ENCODE data around the gene SNX15.
"Not testable (repeated sequence)": the region's sequence is repeated elsewhere in the genome, so short reads cannot be mapped to it uniquely, and the experiment has no call there.

SNX15 gene, protein sequence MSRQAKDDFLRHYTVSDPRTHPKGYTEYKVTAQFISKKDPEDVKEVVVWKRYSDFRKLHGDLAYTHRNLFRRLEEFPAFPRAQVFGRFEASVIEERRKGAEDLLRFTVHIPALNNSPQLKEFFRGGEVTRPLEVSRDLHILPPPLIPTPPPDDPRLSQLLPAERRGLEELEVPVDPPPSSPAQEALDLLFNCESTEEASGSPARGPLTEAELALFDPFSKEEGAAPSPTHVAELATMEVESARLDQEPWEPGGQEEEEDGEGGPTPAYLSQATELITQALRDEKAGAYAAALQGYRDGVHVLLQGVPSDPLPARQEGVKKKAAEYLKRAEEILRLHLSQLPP

DNA sequence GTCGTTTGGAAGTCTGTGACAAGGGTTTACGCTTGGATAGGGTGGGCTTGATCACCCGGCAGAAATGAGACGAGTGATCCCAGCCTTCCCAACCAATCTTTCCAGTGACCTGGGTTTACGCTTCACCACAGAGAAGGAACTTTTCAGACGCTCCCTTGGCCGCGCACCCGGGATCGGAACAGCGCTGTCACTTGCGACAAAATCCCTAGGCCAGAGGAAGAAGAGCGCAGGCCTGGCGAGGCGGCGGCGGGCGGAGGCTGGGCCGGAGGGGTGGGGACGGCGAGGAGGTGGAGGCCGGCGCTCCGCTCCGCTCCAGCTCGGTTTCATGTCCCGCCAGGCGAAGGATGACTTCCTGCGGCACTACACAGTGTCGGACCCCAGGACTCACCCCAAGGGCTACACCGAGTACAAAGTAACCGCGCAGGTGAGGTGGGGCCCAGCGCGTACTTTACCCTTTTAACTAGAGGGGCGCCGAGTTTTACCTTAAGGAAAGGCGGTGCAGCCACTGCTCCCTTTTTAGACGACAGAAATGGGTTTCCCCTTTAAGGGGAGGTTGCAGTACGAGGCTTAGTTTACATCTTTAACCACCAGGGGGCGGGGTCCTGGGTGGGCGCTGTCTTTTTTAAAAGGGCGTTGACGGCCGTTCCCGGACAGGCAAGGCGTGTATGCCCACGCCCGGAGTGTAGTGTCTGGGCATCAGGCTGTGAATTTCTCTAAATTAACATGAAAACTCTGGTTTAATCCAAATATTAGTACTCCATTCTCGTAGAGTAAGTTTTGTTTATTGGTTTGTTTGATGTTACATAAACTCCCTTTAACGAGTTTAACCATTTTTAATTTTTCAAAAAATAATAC lies at the start of gene SNX15:
TSS of gene SNX15 (plus strand) at position 227 of the 855 bp plus-strand sequence. CDS start at position 326, 99 bp downstream.
- peak; percentile 95 for DNase-seq (ENCODE audit: low spot score)

DNA sequence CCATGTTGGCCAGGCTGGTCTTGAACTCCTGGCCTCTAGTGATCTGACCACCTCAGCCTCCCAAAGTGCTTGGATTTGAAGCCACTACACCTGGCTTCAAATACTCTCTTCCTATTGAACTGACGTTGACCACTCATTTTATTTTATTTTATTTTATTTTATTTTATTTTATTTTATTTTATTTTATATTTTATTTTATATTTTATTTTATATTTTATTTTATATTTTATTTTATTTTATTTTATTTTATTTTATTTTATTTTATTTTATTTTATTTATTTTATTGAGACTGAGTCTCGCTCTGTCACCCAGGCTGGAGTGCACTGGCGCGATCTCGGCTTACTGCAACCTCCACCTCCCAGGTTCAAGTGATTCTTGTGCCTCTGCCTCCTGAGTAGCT lies 43.9 kb upstream of the SNX15 start:
- DNase-seq (ENCODE audit: low spot score): not testable (repeated sequence)

DNA sequence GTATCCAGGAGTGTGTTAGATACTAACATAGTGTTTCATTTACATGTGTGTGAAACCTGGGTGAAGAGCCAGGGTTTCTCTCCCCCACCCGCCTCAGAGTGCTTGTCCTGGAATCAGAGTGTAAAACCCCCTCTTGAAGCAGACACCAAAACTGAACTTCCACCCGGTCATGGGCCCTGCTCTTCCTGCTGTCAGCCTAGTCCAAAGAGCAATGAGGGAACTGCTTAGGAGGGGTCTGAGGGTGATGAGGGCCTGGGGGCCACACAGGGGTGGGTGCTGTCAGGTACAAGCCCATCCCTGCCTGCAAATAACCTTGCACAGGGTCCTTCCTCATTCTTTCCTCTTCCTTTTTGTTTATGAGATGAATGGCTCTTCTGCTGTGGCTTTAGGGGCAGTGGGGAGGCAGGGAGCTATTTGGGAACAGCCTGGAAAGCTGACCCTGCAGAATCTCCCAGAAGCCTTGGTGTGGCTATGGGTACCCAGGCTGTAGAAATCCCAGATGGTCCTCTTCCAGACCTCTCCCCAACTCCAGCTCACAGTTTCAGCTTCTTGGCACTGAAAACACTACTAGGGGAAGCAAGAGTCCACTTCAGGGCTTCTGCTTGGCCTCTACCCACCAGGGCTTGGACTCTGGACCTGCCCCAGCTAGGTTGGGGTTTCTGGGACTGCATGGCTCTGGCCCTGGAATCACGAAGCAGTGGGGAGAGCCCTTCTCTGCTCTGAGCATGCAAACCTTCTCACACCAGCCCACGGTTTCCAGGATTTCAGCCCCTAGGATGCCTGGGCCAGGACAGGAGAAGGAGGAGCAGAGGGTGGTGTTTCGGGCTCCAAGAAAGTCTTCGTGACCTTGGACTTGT lies 39.0 kb upstream of the SNX15 start:
- no peak for DNase-seq (ENCODE audit: low spot score)

DNA sequence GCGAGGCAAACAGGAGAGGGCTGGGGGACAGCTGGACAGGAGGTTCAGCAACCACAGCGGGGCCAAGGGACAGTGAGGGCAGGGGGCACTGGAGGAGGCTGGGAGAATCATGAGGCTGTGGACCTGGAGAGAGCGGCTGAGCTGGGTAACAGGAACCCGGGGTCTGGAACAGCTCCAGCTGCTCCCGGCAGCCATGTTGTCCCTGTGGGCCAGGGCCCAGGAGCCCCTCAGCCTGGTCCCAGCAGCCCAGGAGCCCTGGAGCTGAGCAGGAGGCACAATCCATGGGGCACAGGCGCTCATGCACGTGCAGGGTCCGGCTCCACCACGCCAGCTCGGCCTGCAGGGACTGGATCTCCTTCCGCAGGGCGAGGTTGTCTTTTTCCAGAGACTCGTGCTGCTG lies 37.8 kb upstream of the SNX15 start:
- DNase-seq (ENCODE audit: low spot score): no peak

DNA sequence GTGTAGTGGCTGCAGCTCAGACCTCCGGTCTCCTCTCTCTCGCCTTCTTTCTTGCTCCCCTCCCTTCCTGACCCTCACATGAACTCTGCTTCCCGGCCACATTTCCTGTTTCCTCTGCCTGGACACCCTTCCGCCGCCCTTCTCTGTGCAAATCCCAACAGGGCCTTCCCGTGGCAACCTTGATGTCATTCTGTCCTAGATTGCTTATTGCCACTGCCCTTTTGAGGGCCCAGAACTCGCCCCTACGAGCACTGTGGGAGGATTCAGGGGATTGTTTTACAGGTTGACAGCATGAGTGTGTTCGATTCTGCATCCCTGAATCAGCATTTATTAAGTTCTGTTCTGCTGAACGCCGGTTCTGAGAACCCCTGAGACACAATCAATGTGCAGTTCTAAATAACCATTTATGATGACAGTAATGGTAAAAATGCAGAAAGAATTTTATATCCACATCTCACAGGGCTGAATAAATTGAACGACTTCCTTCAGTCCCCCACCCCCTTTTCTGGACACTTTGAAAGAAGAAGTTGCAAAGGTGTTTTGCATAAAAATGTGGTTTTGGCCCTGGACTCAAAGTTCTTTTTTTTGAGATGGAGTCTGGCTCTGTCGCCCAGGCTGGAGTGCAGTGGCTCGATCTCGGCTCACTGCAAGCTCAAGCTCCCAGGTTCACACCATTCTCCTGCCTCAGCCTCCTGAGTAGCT lies 36.9 kb upstream of the SNX15 start:
- DNase-seq (ENCODE audit: low spot score): no peak

DNA sequence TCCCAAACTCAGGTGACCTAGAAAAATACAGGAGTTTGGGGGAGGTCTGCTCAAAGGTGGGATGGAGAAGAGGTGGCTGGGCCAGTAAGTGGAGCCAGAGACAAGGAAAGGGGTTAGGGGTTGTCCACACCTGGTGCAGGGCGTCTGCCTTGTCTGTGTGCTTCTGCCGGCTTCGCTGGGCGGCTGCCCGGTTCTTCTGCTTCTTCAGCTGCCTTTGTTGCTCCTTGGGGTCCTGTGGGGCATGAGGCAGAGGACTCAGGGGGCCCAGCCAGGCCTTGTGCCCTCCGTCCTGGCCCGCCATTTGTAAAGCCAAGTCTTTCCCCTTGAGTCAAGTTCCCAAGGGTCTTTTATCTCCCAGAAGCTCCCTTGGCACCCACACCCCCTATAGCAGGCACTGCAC lies 32.9 kb upstream of the SNX15 start:
- DNase-seq (ENCODE audit: low spot score): no peak

DNA sequence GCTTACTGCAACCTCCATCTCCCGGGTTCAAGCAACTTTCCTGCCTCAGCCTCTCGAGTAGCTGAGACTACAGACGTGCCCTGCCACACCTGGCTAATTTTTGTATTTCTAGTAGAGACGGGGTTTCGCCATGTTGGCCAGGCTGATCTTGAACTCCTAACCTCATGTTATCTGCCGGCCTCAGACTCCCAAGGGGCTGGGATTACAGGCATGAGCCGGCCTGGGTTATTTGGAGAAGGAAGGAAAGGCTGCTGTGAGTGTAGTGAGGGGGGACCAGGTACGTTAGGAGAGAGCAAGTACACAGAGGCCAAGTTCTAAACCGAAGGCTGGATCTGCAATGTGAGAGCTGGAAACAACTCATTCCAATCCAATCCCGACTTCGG lies 30.9 kb upstream of the SNX15 start:
- peak; percentile 15 for DNase-seq (ENCODE audit: low spot score)

DNA sequence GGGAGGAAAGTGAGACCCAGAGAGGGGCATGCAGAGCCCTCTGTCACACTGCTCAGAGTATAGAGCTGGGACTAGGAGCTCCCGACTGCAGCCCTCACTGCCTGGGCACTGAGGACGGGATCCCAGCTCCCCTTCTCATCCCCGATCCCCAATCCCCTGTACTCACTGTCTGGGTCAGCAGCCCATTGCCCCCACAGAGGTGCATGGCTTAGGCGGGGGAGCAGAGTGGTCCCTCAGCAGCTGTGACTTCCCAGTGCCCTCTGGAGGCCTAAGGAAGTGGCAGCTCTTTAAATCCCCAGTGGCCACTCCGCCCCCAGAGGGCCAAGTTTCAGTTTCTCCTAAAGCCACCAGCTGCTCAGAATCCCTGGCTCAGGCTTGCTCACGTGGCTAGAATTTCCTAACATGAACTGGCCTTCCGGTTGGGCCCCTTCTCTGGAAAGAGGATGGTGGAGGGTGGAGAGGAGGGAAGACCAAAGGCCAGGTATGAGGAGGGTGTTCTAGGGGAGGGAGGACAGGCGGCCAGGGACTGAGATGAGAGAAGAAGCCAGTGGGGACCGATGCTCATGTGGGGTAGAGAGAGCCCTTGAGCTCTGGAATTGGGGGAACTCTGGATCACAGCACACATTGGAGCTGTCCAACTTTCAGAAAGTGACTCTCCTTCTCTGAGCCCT lies 30.4 kb upstream of the SNX15 start, which contains the start of gene BATF2:
TSS of gene BATF2 (minus strand) at position 262 of the 671 bp plus-strand sequence. CDS start at position 205, 57 bp downstream.
- DNase-seq (ENCODE audit: low spot score): peak; percentile 89

DNA sequence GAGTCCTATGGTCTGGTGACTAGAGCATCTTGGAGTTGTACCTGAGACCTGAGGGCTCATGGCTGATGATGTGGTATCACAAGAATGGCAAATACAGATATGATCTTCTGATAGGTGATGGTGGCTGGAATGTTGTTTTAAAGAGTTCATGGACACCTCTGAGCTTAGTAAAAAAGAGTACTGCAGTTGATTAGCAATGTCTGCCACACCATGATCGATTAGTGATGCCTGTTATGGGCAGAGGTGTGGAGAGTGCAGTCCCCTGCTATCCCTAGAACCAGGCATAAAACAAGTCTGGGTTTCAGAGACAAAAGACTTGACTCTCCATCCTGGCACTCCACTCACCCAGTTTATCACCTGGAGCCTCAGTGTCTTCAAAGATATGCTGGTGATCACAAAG lies 29.1 kb upstream of the SNX15 start:
- no peak for DNase-seq (ENCODE audit: low spot score)

DNA sequence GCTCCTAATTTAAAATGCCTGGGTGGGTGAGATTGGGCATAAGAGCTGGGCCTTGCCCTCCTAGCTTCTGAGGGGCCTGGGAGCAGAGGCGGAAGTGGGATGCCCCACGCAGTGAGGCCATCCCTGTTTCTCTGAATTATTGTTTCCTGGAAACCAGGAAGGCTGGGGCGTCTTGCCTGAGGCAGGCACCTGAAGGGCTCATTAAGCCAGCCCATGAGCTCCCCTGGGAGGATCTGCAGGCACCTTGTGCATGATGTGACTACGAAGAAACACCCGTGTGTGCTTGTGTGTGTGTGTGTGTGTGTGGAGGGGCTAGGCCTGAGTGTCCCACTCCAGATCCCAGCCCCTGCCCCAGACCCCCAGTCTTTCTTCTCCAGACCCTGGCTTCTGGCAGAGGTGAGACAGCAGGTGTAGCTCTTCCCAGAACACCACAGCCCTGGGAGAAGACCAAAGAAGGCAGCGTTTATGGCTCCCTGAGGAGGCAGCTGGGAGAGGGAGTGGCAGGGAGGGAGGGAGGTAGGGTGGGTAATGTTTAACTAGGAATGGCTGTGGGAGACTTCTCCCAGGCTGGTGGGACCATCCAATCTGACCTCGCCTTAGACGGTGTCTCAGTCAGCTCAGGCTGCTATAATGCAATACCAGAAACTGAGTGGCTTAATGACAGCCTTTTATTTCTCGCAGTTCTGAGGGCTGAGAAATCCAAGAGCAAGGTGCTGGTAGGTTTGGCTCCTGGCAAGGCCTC lies 28.4 kb upstream of the SNX15 start:
- no peak for DNase-seq (ENCODE audit: low spot score)

DNA sequence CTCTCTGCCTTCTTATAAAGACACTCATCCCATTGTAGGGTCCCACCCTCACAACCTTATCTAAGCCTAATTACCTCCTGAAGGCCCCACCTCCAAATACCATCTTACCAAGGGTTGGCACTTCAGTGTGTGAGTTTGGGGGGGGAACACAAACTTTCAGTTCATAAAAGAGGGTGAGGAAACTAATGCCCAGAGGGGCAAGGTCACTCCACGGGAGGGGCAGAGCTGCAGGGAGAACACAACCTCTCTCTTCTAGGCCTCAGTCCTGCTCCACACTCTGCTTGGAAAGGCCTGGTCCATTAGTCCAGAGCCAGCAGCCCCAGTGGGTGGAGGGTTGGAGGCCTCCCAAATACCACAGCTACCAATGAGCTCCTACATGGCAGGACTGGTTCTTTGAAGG lies 27.8 kb upstream of the SNX15 start:
- DNase-seq (ENCODE audit: low spot score): no peak

DNA sequence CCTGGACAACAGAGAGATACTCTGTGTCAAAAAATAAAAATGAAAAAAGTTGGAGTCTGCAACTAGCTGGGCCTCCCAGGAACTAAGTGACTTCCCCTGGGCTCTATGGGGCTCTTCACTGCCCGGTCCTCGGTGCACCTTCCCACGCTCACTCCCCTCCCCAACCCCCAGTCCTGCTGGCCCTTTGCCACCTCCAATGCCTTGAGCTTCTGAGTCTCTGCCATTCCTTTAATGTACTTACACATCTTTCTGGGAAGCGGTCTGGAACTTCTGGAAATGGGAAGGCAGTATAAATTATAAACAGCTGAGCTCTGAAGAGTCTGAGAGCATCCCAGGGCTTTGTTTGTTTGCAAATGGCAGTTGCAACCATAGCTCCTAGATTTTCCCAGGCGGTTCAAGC lies 24.5 kb upstream of the SNX15 start:
- DNase-seq (ENCODE audit: low spot score): no peak

DNA sequence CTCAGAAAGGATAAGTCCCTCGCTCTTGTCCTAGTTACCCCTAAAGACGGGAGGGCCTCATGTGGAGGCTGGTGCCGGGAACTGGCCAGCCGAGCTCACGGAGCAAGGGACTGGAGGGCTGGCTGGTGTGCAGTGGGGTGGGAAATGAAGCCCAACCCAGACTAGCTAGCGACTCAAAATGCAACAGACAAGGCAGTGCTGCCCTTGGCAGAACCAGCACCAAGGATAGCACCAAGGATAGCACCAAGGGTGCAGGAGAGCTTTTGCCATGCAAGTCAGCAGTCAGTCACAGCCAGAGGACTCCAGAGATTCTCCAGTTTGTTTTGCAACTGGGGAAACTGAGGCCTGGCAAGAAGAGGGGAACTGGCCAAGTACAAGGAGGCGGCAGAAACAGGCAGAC lies 24.0 kb upstream of the SNX15 start:
- DNase-seq (ENCODE audit: low spot score): peak; percentile 51

DNA sequence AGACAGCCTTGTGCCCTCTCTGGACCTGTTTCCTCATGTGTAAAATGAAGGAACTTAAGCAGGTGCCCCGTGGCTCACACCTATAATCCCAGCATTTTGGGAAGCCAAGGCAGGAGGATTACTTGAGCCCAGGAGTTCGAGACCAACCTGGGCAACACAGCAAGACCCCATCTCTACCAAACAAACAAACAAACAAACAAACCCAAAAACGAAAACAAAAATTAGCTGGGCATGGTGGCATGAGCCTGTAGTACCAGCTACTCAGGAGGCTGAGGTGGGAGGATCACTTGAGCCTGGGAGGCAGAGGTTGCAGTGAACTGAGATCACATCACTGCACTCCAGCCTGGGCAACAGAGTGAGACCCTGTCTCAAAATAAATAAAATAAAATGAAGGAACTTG lies 23.3 kb upstream of the SNX15 start:
- DNase-seq (ENCODE audit: low spot score): not testable (repeated sequence)

DNA sequence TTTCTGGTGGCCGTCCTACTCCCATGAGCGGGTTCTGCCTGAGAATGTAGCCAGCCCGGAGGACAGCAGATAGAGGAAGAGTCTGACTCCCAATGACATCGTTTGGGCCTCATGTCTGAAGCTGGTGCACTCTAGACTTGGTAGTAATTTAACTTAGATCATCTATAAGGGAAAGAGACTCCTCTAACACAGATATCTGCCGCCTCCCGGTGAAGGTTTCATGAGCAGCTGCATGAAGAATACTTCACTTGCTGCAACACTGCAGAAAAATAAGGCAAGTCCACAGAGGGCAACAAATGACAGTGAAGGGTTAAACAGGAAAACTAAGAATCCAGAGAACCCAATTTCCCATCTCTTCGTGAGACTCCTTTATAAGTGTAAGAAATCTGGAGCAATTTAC lies 19.2 kb upstream of the SNX15 start:
- DNase-seq (ENCODE audit: low spot score): no peak

DNA sequence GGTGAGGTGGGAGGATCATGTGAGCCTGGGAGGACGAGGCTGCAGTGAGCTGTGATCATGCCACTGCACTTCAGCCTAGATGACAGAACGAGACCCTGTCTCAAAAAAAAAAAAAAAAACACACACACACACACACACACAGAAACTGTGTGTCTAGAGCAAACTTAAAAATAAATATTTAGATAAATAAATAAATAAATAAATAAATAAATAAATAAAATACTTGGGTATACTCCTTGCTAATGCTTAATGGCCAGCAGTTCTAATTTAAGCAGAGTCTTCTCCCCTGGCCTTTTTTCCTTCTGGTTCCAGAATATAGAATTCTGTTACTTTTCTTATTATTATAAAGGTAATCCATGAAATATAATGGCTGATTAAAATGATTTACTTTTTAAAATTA lies 18.4 kb upstream of the SNX15 start:
- no peak for DNase-seq (ENCODE audit: low spot score)

DNA sequence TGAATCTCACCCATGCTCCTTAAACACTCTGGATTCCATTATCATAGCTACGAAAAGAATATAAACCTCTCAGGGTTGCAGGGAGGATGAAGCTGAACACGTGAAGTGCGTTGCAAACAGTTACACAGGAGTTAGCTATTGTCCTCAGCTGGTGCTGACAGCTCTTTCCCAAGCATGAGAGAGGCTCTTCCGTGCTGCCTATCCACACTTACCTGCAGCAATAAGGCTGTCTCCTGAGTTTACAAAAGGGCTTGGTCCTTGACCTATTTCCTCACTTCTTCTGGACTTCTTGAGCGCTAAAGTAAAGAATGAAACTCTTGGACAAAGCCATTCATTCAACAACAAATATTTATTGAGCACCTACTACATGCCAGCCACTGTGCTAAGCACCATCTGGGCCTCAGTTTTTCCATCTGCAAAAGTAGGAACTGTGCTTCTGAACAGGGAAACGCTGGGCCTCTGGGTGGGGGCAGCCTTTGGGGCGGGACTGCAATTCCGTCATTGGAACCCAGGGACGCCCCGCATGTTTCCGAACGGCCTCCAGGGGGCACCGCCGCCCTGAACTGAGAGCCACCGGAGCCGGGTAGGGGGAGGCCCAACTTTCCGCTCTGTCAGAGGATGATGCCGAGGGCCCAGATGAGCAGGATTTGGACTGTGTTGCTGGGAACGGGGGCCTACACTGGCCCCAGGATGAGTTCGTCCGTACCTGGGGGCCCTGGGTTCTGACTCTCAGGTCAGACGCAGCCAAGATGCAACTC lies 13.9 kb upstream of the SNX15 start:
- DNase-seq (ENCODE audit: low spot score): peak; percentile 94

DNA sequence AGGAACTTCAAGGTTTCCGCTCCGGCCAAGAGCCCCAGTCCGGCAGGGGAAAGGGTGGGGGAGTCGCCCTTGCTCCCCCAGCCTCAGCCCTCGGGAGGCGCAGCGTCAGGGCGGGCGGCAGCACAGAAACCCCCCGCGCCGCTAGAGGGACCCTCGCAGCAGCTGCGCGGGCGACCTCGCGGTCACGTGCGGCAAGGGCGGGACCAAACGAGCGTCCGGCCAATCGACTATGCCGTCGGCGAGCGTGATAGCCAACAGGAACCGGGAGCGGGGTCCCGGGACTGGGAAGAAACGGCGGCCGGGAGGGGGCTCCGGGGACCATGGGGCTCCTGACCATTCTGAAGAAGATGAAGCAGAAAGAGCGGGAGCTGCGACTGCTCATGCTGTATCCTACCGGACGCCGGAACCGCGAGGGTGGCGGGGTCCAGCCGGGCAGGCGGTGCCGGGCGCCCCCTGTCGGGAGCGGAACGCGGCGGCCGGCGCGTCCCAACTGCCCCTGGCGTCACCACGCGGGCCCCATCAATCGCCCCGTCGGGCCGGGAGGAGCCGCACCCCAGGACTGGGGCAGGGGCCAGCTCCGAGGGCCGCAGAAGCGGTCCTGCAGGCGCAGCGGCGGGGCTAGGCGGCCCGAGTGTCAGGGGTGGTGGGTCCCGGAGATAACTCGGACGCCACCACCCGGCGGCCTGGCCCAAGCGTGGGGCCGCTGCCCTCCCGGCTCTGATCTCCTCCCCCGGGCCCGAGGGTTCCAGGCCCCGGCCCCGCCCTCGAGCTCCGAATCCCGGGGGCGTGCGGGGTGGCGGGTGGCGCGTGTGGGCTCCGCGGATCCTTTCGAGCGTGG lies 13.1 kb upstream of the SNX15 start, which contains the start of gene ARL2:
TSS of gene ARL2 (plus strand) at position 273 of the 838 bp plus-strand sequence. CDS start at position 321, 48 bp downstream.
- DNase-seq (ENCODE audit: low spot score): peak; percentile 90
